ENCODE data around the gene KANTR.
"Not testable (repeated sequence)": the region's sequence is repeated elsewhere in the genome, so short reads cannot be mapped to it uniquely, and the experiment has no call there.

The KANTR gene

GRCh38 chrX:53133400-53133799 is 39.5 kb downstream of the KANTR start:
- DNase-seq = no peak

GRCh38 chrX:53135581-53135980 is 41.6 kb downstream of the KANTR start:
- no peak for DNase-seq

GRCh38 chrX:53153581-53153980 is 59.6 kb downstream of the KANTR start:
- no peak for DNase-seq

DNA sequence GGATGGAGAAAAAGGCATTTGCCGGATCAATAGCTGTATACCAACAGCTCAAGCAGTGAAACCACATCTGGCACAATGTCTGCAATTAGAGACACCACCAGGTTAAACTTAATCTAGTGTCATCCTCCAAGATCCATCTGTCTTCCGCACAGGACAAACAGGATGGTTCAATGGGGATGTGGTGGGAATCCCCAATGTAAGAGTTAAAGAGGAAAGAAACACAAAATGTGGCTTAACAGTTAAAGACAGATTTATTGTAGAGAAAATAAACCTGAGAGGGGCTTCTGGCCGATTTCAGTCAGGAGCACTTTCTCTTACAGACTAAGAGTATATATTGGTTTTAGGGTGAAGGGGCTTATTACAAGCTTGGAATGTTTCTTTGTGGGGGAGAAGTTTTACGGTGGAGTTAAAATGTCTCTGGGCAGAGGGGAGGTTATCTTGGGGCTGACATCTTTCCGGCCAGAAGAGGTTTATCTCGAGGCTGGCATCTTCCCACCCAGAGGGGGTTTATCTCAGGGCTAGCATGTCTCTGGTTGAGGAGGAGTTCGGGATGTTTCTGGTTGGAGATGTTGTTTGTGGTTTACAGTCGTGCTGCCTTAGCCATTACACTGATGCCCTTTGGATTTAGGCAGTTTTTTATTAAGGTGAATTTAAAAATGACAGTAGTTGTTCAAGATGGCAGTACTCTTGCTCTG is 61.7 kb downstream of the KANTR start:
- no peak for DNase-seq

GRCh38 chrX:53156207-53156596 is 62.3 kb downstream of the KANTR start:
- no peak for DNase-seq

DNA sequence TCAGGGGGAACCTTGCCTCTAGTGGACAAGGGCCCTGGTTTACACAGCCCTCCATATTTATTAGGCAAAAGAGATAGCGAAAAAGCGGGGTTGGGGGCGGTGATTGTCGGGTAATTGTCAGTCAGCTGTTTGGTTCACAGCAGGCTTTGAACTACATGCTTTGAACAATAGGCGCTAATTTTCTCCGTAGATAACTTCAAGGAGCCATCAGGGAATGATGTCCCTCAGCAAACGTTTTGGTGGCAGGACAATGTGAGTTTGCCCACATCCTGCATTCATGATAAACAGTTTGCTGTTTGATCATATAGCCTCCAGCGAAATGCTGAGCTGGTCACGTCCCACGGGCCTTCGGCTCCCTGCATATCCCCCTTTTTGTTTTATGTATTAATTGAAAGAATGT is 65.2 kb downstream of the KANTR start:
- DNase-seq = no peak

GRCh38 chrX:53160297-53160983 is 66.5 kb downstream of the KANTR start:
- DNase-seq = no peak

DNA sequence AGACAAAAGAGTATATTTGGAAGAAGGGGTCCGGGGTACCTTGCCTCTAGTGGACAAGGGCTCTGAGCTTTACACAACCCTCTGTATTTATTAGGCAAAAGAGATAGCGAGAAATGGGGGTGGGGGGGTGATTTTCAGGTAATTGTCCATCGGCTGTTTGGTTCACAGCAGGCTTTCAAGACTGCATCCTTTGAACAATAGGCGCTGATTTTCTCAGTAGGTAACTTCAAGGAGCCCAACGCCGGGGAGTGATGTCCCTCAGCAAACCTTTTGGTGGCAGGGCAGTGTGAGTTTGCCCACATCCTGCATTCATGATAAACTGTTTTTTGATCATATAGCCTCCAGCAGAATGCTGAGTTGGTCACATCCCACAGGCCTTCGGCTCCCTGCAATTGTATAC is 69.5 kb downstream of the KANTR start:
- no peak for DNase-seq

- not testable (repeated sequence) for DNase-seq
Measured at GRCh38 chrX:53164566-53164965, 70.6 kb downstream of the KANTR start.

DNA sequence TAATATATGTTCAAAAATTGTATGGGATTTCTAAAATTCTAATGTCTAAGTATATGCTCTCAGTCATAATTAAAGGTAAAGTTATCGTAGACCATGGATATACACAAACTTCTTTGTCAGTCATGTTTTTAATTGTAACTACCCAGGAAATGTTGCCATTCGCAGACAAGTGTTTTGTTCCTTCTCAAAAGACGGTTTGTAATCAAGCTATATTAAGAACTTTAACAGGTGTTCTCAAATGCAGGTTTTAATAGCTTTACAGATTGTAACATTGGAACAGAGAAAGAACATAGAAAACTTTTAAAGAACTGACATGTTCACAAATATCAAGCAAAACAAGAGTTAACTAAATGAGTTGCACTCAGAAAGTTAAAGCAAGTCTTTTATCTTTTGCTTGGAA is 72.2 kb downstream of the KANTR start:
- DNase-seq = no peak

DNA sequence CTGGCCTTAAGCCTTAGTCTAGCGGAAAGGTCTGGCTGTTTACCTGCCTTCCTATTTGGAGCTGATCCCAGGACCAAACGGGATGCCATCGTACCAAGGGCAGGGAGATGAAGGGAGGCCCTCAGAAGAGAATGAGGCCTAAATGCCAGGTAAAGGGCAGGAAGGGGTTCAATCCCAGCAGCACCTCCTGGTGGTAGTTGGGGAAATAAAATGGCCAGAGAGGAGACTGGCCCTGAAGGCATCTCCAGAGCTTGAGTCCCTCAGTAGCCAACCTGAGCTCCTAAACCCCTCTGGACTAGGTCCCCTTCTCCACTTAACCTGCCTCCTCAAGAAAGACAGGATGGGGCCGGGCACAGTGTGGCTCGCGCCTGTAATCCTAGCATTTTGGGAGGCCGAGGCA is 77.4 kb downstream of the KANTR start:
- DNase-seq = no peak

All from NCI-H1048 (cell line).